Ramos (cell line): ENCODE results near the gene TMEM144.
"Not testable (repeated sequence)": the region's sequence is repeated elsewhere in the genome, so short reads cannot be mapped to it uniquely, and the experiment has no call there.

Experiments
- in situ Hi-C: fragments of 300-500 bp; cut with MboI; formaldehyde crosslinking; loops from one replicate; pipeline ENCODE4 v1.14.3; 2022; ENCODE audit warnings: low sequenced_read_pairs; ENCODE audit not compliant: unreplicated experiment

TMEM144 gene

GRCh38 chr4:158228399-158228798, 18.1 kb downstream of the TMEM144 start:
- in situ Hi-C loops = not testable (repeated sequence)

GRCh38 chr4:158229768-158230167, 19.5 kb downstream of the TMEM144 start:
- in situ Hi-C loops = no loop called here

- in situ Hi-C loops = no loop called here
Observed at GRCh38 chr4:158234671-158235070, 24.4 kb downstream of the TMEM144 start.

GRCh38 chr4:158236304-158237030, 26.2 kb downstream of the TMEM144 start:
- in situ Hi-C loops = no loop called here

- in situ Hi-C loops = no loop called here
Observed at GRCh38 chr4:158238575-158238974, 28.3 kb downstream of the TMEM144 start.

- in situ Hi-C loops = no loop called here
Observed at GRCh38 chr4:158239196-158239595, 28.9 kb downstream of the TMEM144 start.

- in situ Hi-C loops = no loop called here
Observed at GRCh38 chr4:158243071-158243470, 32.8 kb downstream of the TMEM144 start.

GRCh38 chr4:158250321-158250720, 40.0 kb downstream of the TMEM144 start:
- in situ Hi-C loops = loop anchor here (10.0 to 25.0 kb wide), 4 partner anchors 384 to 1187 kb away; no protein-coding TSS in a partner anchor

GRCh38 chr4:158253350-158253980, 43.2 kb downstream of the TMEM144 start:
- in situ Hi-C loops = loop anchor here (10.0 to 25.0 kb wide), 4 partner anchors 381 to 1184 kb away; no protein-coding TSS in a partner anchor

- in situ Hi-C loops = loop anchor here (10.0 to 25.0 kb wide), 4 partner anchors 381 to 1183 kb away; no protein-coding TSS in a partner anchor
Observed at GRCh38 chr4:158254292-158254691, 44.0 kb downstream of the TMEM144 start.

GRCh38 chr4:158255727-158256324, 45.5 kb downstream of the TMEM144 start:
- in situ Hi-C loops = loop anchor here (10.0 to 25.0 kb wide), 4 partner anchors 379 to 1181 kb away; no protein-coding TSS in a partner anchor

GRCh38 chr4:158259955-158260575, 49.8 kb downstream of the TMEM144 start:
- in situ Hi-C loops = loop anchor here (10.0 to 25.0 kb wide), 4 partner anchors 375 to 1177 kb away; no protein-coding TSS in a partner anchor

- in situ Hi-C loops = loop anchor here (25.0 kb wide), 3 partner anchors 576 to 1176 kb away; no protein-coding TSS in a partner anchor
Observed at GRCh38 chr4:158261480-158261879, 51.2 kb downstream of the TMEM144 start.

GRCh38 chr4:158268553-158268952, 58.3 kb downstream of the TMEM144 start:
- in situ Hi-C loops = loop anchor here (25.0 kb wide), 3 partner anchors 569 to 1169 kb away; no protein-coding TSS in a partner anchor

- in situ Hi-C loops = loop anchor here (25.0 kb wide), 3 partner anchors 563 to 1163 kb away; no protein-coding TSS in a partner anchor
Observed at GRCh38 chr4:158274636-158275035, 64.3 kb downstream of the TMEM144 start.

GRCh38 chr4:158277558-158277957, 67.3 kb downstream of the TMEM144 start:
- in situ Hi-C loops = no loop called here

GRCh38 chr4:158279052-158279451, 68.8 kb downstream of the TMEM144 start:
- in situ Hi-C loops = not testable (repeated sequence)

- in situ Hi-C loops = no loop called here
Observed at GRCh38 chr4:158280856-158281255, 70.6 kb downstream of the TMEM144 start.

GRCh38 chr4:158282252-158282651, 72.0 kb downstream of the TMEM144 start:
- in situ Hi-C loops = no loop called here
